Esophagus squamous epithelium (tissue), 4 donors: Measurements from ENCODE around the gene CNTF.

Experiments
- CTCF ChIP-seq, 6 experiments: fragments of 450-650 bp in 4 of 6; fragments of 200-600 bp in 2 of 6; sonication (generic) in 2 of 6; IDR thresholded peaks; one replicate each; pipeline ENCODE4 v1.5.1; 2016 to 2019; ENCODE audit warnings: antibody characterized with exemption in 6 of 6, mild to moderate bottlenecking in 4 of 6, moderate library complexity in 4 of 6
- POLR2A ChIP-seq, 4 donors: fragments of 450-650 bp; IDR thresholded peaks; one replicate each; pipeline ENCODE4 v1.6.1; 2017; ENCODE audit warnings: antibody characterized with exemption in 4 of 4, mild to moderate bottlenecking in 4 of 4, moderate library complexity in 3 of 4

DNA sequence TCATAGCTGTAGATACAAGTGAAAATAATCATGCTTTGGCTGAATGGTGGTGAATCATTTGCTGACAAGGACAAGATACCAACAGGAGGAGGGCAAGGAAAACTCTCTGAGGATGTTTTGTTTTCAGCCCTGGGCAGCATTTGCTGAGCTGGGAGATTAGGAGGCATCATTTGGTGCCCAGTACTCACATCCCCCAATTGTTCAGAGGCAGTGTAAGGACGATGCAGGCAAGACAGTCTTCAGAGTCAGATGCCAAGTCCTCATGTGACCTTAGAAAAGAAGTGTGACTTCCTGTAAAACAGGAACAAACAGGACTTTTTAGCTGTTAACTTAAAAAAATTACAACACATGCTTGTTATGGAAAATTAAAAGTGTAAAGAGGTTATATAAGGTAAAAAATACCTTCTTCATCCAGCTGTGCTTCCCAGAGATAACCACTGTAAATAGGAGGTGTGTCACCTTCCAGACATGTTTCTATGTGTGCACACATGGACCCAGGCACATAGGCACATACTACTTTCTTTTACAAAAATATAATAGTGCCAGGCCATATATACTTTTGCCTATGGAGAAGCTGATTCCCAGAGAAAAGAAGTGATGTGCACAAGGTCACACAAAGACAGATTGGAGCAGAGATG is 18.0 kb downstream of the CNTF start:
- TF ChIP-seq CTCF (IDR thresholded peaks at IDR 0.05) (no peak), POLR2A (IDR thresholded peaks at IDR 0.05) (no peak)
